GM21390 (cell line): ENCODE measurements around the gene ANKFN1.

Experiments
- ATAC-seq: cut with Tn5 transposase; IDR thresholded peaks from one replicate; pipeline ENCODE4 v1.9.1; 2021; ENCODE audit not compliant: unreplicated experiment

The ANKFN1 gene

GRCh38 chr17:56434610-56435009 is 281.3 kb downstream of the ANKFN1 start:
- ATAC-seq = no peak

GRCh38 chr17:56436142-56436541 is 282.9 kb downstream of the ANKFN1 start:
- ATAC-seq = no peak

GRCh38 chr17:56440419-56440818 is 287.1 kb downstream of the ANKFN1 start:
- ATAC-seq = no peak

GRCh38 chr17:56441308-56441707 is 288.0 kb downstream of the ANKFN1 start:
- no peak for ATAC-seq

- ATAC-seq = no peak
These were observed 292.6 kb downstream of the ANKFN1 start for GRCh38 chr17:56445692-56446411.

- ATAC-seq = no peak
These were observed 293.9 kb downstream of the ANKFN1 start for GRCh38 chr17:56447171-56447570.

GRCh38 chr17:56448371-56448770 is 295.1 kb downstream of the ANKFN1 start:
- ATAC-seq = no peak

GRCh38 chr17:56449176-56449575 is 295.9 kb downstream of the ANKFN1 start:
- ATAC-seq = no peak

GRCh38 chr17:56451629-56452028 is 298.4 kb downstream of the ANKFN1 start:
- no peak for ATAC-seq

- no peak for ATAC-seq
These were observed 299.2 kb downstream of the ANKFN1 start for GRCh38 chr17:56452461-56452860.

GRCh38 chr17:56457501-56457900 is 304.2 kb downstream of the ANKFN1 start:
- ATAC-seq = no peak

- no peak for ATAC-seq
These were observed 312.6 kb downstream of the ANKFN1 start for GRCh38 chr17:56465886-56466285.

GRCh38 chr17:56468840-56469239 is 315.6 kb downstream of the ANKFN1 start:
- no peak for ATAC-seq

- no peak for ATAC-seq
These were observed 318.4 kb downstream of the ANKFN1 start for GRCh38 chr17:56471696-56472095.

- no peak for ATAC-seq
These were observed 321.8 kb downstream of the ANKFN1 start for GRCh38 chr17:56475116-56475515.

- ATAC-seq = no peak
These were observed 325.7 kb downstream of the ANKFN1 start for GRCh38 chr17:56478836-56479447.

GRCh38 chr17:56480501-56480900 is 327.2 kb downstream of the ANKFN1 start:
- no peak for ATAC-seq

- no peak for ATAC-seq
These were observed 328.4 kb downstream of the ANKFN1 start for GRCh38 chr17:56481659-56482058.

GRCh38 chr17:56482229-56482628 is 329.0 kb downstream of the ANKFN1 start:
- ATAC-seq = no peak

- ATAC-seq = no peak
These were observed 333.5 kb downstream of the ANKFN1 start for GRCh38 chr17:56486732-56487131.

- ATAC-seq = no peak
These were observed 335.5 kb downstream of the ANKFN1 start for GRCh38 chr17:56488800-56489199.

GRCh38 chr17:56489980-56490379 is 336.7 kb downstream of the ANKFN1 start:
- no peak for ATAC-seq

GRCh38 chr17:56495556-56495955 is 342.3 kb downstream of the ANKFN1 start:
- ATAC-seq = no peak
